ENCODE data around the gene OLA1. TPM values are rescaled to one million over a fixed set of nuclear protein-coding genes. Genes with fewer than 3 reads are reported as not detected.

OLA1 gene
- total RNA-seq, 1 donor from 2014 or later, result 118 TPM

- TF ChIP-seq CTCF (IDR thresholded peaks at IDR 0.05; ENCODE audit: unreplicated experiment), result no peak
- Mint-ChIP-seq H3K27me3 (no peaks in the 10 kb centered on the region), H3K27ac (no peak overlapping the region), H3K9me3 (ENCODE audit: low read depth) (no peaks in the 10 kb centered on the region), H3K4me1 (ENCODE audit: low read depth) (peaks cover 6% of the 10 kb centered on the region), H3K36me3 (ENCODE audit: insufficient read depth) (peaks cover 3% of the 10 kb centered on the region), H3K4me3 (ENCODE audit: low read depth) (no peak overlapping the region)
- DNase-seq (ENCODE audit: low spot score, unreplicated experiment), result no peak
These were observed 29.6 kb downstream of the OLA1 start for GRCh38 chr2:174218773-174219172.

GRCh38 chr2:174217869-174218268 lies 30.5 kb downstream of the OLA1 start:
- H3K36me3 Mint-ChIP-seq (ENCODE audit: insufficient read depth), result peaks cover 1% of the 10 kb centered on the region
- no peak overlapping the region for H3K4me3 Mint-ChIP-seq (ENCODE audit: low read depth)
- no peaks in the 10 kb centered on the region for H3K27me3 Mint-ChIP-seq
- TF ChIP-seq CTCF (IDR thresholded peaks at IDR 0.05; ENCODE audit: unreplicated experiment), result no peak
- H3K27ac Mint-ChIP-seq, result peak overlapping the region; percentile 9
- peaks cover 4% of the 10 kb centered on the region for H3K4me1 Mint-ChIP-seq (ENCODE audit: low read depth)
- no peaks in the 10 kb centered on the region for H3K9me3 Mint-ChIP-seq (ENCODE audit: low read depth)
- no peak for DNase-seq (ENCODE audit: low spot score, unreplicated experiment)

GRCh38 chr2:174211954-174212353 lies 36.4 kb downstream of the OLA1 start:
- no peak for TF ChIP-seq CTCF (IDR thresholded peaks at IDR 0.05; ENCODE audit: unreplicated experiment)
- Mint-ChIP-seq H3K27me3 (no peaks in the 10 kb centered on the region), H3K4me3 (ENCODE audit: low read depth) (no peak overlapping the region), H3K36me3 (ENCODE audit: insufficient read depth) (no peaks in the 10 kb centered on the region), H3K27ac (no peak overlapping the region), H3K4me1 (ENCODE audit: low read depth) (peaks cover 9% of the 10 kb centered on the region), H3K9me3 (ENCODE audit: low read depth) (no peaks in the 10 kb centered on the region)
- no peak for DNase-seq (ENCODE audit: low spot score, unreplicated experiment)

GRCh38 chr2:174210862-174211261 lies 37.5 kb downstream of the OLA1 start:
- H3K36me3 Mint-ChIP-seq (ENCODE audit: insufficient read depth), result no peaks in the 10 kb centered on the region
- no peak for DNase-seq (ENCODE audit: low spot score, unreplicated experiment)
- H3K4me3 Mint-ChIP-seq (ENCODE audit: low read depth), result no peak overlapping the region
- H3K4me1 Mint-ChIP-seq (ENCODE audit: low read depth), result peaks cover 9% of the 10 kb centered on the region
- peak overlapping the region; percentile 73 for H3K27ac Mint-ChIP-seq
- H3K27me3 Mint-ChIP-seq, result no peaks in the 10 kb centered on the region
- TF ChIP-seq CTCF (IDR thresholded peaks at IDR 0.05; ENCODE audit: unreplicated experiment), result no peak
- H3K9me3 Mint-ChIP-seq (ENCODE audit: low read depth), result no peaks in the 10 kb centered on the region

GRCh38 chr2:174209325-174209724 lies 39.0 kb downstream of the OLA1 start:
- Mint-ChIP-seq H3K27me3 (no peaks in the 10 kb centered on the region), H3K9me3 (ENCODE audit: low read depth) (no peaks in the 10 kb centered on the region), H3K4me3 (ENCODE audit: low read depth) (no peak overlapping the region), H3K36me3 (ENCODE audit: insufficient read depth) (no peaks in the 10 kb centered on the region), H3K27ac (no peak overlapping the region), H3K4me1 (ENCODE audit: low read depth) (peaks cover 9% of the 10 kb centered on the region)
- no peak for DNase-seq (ENCODE audit: low spot score, unreplicated experiment)
- TF ChIP-seq CTCF (IDR thresholded peaks at IDR 0.05; ENCODE audit: unreplicated experiment), result no peak
